Measurements from ENCODE around the gene TINAG. TPM values are rescaled to one million over a fixed set of nuclear protein-coding genes. Genes with fewer than 3 reads are reported as not detected.

TINAG gene
- total and polyA plus RNA-seq, 7 donors, result 0.03 to 0.27 (median 0.04) TPM; not detected in 2

GRCh38 chr6:54299542-54300269 lies 8.5 kb upstream of the TINAG start:
- DNase-seq, result no peak
- Histone ChIP-seq H3K27me3 (ENCODE audit: insufficient read depth in 3 of 3, low read length in 2 of 3) (no peaks in the 10 kb centered on the region), H3K4me1 (no peaks in the 10 kb centered on the region), H3K4me3 (no peak overlapping the region), H3K27ac (no peak overlapping the region), H3K9me3 (no peaks in the 10 kb centered on the region), H3K36me3 (ENCODE audit: insufficient read depth in 1 of 2, low read depth in 1 of 2) (no peaks in the 10 kb centered on the region)
- 46 to 57% (median 57%) methylated on average over 2 of the region's 2 CpGs for WGBS, 3 donors
- ATAC-seq, result no peak
- no peak for TF ChIP-seq CTCF (IDR thresholded peaks at IDR 0.05)
- intact Hi-C loops (cut with DNase I), result no loop called here

- Histone ChIP-seq H3K4me1 (no peaks in the 10 kb centered on the region), H3K27me3 (ENCODE audit: insufficient read depth in 3 of 3, low read length in 2 of 3) (no peaks in the 10 kb centered on the region), H3K4me3 (no peak overlapping the region), H3K9me3 (no peaks in the 10 kb centered on the region), H3K36me3 (ENCODE audit: insufficient read depth in 1 of 2, low read depth in 1 of 2) (no peaks in the 10 kb centered on the region), H3K27ac (no peak overlapping the region)
- no peak for DNase-seq
- intact Hi-C loops (cut with DNase I), result no loop called here
- TF ChIP-seq CTCF (IDR thresholded peaks at IDR 0.05), result no peak
- ATAC-seq, result no peak
These were observed 6.5 kb upstream of the TINAG start for GRCh38 chr6:54301770-54302169.

- ATAC-seq (no peak), DNase-seq (no peak)
- Histone ChIP-seq H3K9me3 (no peaks in the 10 kb centered on the region), H3K36me3 (ENCODE audit: insufficient read depth in 1 of 2, low read depth in 1 of 2) (no peaks in the 10 kb centered on the region), H3K27me3 (ENCODE audit: insufficient read depth in 3 of 3, low read length in 2 of 3) (no peaks in the 10 kb centered on the region), H3K4me1 (no peaks in the 10 kb centered on the region), H3K27ac (no peak overlapping the region), H3K4me3 (no peak overlapping the region)
- WGBS, 3 donors, result 59 to 68% (median 64%) methylated on average over 2 of the region's 2 CpGs
- TF ChIP-seq CTCF (IDR thresholded peaks at IDR 0.05), result no peak
- intact Hi-C loops (cut with DNase I), result no loop called here
These were observed 766 bp upstream of the TINAG start for GRCh38 chr6:54307439-54307910.

- no peak overlapping the region for H3K27ac ChIP-seq
- intact Hi-C loops (cut with DNase I), result no loop called here
- no peaks in the 10 kb centered on the region for H3K4me1 ChIP-seq
- ATAC-seq, result no peak
- WGBS, 3 donors, result 95 to 96% (median 95%) methylated on average over 4 of the region's 4 CpGs
- no peak for DNase-seq
- H3K36me3 ChIP-seq (ENCODE audit: insufficient read depth in 1 of 2, low read depth in 1 of 2), result no peaks in the 10 kb centered on the region
- no peaks in the 10 kb centered on the region for H3K9me3 ChIP-seq
- no peak for TF ChIP-seq CTCF (IDR thresholded peaks at IDR 0.05)
- H3K27me3 ChIP-seq (ENCODE audit: insufficient read depth in 3 of 3, low read length in 2 of 3), result no peaks in the 10 kb centered on the region
- no peak overlapping the region for H3K4me3 ChIP-seq
These were observed 710 bp downstream of the TINAG start for GRCh38 chr6:54308986-54309315.
